K562 (cell line): ENCODE data around the gene SOAT2.

ENCODE experiments used
- GABPA ChIP-seq: fragments of 200-800 bp; sonication (Bioruptor generic); conservative IDR thresholded peaks from 2 replicates; pipeline ENCODE4 v1.6.1; 2016; ENCODE audit warnings: low read depth, missing genetic modification characterization, missing compliant biosample characterization
- MAFF ChIP-seq: IDR thresholded peaks from 2 replicates; pipeline ENCODE4 v1.6.1; 2012; ENCODE audit warnings: low read length, improper control_type of control experiment
- NONO ChIP-seq, 2 experiments: fragments of 200-400 bp in 1 of 2; fragments of 450-650 bp in 1 of 2; formaldehyde crosslinking in 1 of 2; IDR thresholded peaks; 2 replicates each; pipeline ENCODE4 v1.6.1; 2017; ENCODE audit warnings: low read depth in 2 of 2, mild to moderate bottlenecking in 2 of 2, moderate library complexity in 2 of 2, low read length in 1 of 2
- POLR2AphosphoS5 ChIP-seq: IDR thresholded peaks from 2 replicates; pipeline ENCODE4 v1.6.1; 2011; ENCODE audit warnings: mild to moderate bottlenecking, low read depth, low read length, moderate library complexity; ENCODE audit not compliant: control insufficient read depth, insufficient read depth
- SP1 ChIP-seq: sonication (generic); formaldehyde crosslinking; IDR thresholded peaks from 2 replicates; pipeline ENCODE4 v1.8.1; 2022; ENCODE audit warnings: mild to moderate bottlenecking, missing genetic modification reagents

DNA sequence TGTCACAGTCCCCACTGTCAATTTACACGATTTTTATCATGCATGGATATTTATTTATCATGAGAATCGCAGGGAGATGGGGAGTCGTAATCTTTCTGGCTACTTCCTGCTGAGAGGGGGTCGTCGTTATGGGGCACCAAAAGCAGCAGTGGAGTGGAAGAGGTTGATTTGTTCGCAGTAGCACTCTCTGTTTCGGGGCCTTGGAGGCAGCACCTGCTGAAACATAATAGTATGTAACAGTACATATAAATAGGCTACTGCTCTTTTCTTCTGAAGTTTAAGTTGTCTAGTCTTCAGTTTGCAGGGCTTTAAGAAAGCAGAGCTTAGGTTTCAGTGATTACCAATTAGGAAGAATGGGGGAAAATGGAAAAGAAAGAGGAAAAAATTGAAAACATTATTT lies 3.8 kb downstream of the SOAT2 start:
- TF ChIP-seq SP1 (CRISPR knock-in tag) (no peak), GABPA (no peak), POLR2AphosphoS5 (no peak), MAFF (no peak), NONO (IDR thresholded peaks at IDR 0.05; ENCODE audit: low read depth in 2 of 2, low read length in 1 of 2) (no peak)
